ENCODE data around the gene DAPK2.

The DAPK2 gene

DNA sequence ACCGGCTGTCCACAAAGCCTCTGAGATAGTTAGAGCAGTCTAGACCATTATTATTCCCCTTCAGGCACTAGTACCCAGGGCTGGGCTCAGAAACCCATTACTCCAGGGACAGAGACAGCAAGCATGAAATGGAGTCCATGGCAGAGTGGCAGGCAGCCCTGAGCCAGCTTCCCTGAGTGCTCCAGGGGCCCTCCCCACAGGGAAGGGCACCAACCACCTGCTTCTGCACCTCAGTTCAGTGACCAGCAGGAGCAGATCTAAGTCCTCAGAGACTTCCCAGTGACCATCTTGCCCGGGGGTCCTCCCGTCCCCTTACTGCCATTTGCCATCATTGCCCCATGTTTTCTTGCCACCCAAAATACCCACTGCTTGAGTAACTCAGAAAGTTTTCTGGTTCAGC lies 62.0 kb downstream of the DAPK2 start:
- in situ Hi-C loops (cut with MboI; ENCODE audit: low pct_unique_long_range_greater_than_20kb, low sequenced_read_pairs), result no loop called here
- DNase-seq, result no peak

DNA sequence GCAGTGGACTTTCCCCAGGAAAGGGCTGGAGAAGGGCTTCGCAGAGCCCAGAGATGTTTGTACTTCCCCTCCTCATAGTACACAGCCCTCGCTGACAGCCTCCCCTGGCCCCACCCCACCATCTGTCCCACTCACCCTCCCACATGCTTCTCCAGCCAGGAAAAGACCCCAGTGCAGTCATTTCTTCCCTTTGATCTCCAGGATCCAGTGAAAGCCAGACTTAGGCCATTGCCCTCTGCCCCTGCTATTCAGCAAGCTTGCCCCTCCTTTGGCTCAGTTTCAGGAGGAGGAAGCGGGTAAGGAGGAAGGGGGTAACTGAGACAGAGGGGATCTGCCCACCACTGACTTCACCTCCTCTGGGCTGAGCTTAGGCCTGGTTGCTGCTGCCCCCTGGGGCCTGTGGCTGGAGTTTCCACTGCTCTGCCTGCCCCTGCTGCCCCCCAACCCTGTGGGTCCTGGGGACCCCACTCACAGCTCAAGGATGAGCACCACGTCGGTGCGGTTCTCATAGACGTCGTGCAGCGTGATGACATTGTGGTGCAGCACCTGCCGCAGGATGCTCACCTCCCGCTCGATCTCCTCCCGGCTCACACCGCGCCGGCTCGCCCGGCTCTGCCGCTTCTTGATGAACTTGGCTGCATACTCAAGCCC lies 63.1 kb downstream of the DAPK2 start:
- peak; percentile 66 for DNase-seq
- in situ Hi-C loops (cut with MboI; ENCODE audit: low pct_unique_long_range_greater_than_20kb, low sequenced_read_pairs), result no loop called here

DNA sequence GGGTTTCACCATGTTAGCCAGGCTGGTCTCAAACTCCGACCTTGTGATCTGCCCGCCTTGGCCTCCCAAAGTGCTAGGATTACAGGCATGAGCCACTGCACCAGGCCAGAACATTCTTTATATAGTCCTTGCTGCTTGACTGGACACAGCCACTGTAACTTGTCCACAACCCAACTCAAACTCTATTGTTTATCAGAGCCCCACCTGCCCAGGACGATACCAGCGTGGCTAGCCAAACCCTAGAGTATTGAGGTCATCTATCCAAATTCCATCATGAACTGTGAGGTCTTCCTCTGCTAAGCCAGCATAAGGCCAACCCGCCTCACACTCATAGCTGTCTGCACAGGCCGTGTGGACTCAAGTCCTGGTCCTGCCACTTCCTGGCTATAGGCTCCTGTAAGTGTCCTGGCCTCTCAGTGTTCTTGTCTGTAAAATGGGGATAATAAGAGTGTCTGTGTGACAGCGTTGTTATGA lies 63.9 kb downstream of the DAPK2 start:
- DNase-seq, result no peak
- in situ Hi-C loops (cut with MboI; ENCODE audit: low pct_unique_long_range_greater_than_20kb, low sequenced_read_pairs), result no loop called here

DNA sequence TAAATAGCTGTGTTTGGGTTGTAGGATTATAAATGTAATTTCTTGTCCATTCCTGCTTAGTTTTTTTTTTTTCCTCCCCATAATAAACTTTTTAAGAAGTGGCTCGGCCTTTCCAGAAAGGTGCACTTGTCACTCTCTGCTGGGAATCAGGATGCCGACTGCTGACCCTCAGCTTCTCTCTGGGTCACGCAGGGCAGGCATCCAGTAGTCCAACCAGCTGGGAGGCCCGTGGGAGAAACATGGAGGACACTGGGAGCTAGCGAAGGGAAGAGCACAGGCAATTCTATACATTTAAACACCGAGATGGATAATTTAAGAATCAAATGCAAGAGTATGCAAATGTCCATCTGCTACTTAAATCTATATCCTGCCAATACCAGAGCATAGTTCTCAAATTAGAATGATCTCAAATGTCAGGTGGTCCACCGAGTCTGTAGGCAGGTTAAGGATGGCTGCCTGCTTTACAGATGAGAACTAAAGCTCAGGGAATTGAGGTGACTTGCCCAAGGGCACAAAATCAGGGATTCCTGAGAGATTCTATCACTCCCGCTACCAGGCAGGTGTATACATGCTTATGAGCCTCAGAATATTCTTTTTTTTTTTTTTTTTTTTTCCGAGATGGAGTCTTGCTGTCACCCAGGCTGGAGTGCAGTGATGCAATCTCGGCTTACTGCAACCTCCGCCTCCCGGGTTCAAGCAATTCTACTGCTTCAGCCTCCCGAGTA lies 64.5 kb downstream of the DAPK2 start:
- in situ Hi-C loops (cut with MboI; ENCODE audit: low pct_unique_long_range_greater_than_20kb, low sequenced_read_pairs), result no loop called here
- no peak for DNase-seq

GRCh38 chr15:63979262-63979793 lies 67.0 kb downstream of the DAPK2 start:
- in situ Hi-C loops (cut with MboI; ENCODE audit: low pct_unique_long_range_greater_than_20kb, low sequenced_read_pairs), result no loop called here
- no peak for DNase-seq

DNA sequence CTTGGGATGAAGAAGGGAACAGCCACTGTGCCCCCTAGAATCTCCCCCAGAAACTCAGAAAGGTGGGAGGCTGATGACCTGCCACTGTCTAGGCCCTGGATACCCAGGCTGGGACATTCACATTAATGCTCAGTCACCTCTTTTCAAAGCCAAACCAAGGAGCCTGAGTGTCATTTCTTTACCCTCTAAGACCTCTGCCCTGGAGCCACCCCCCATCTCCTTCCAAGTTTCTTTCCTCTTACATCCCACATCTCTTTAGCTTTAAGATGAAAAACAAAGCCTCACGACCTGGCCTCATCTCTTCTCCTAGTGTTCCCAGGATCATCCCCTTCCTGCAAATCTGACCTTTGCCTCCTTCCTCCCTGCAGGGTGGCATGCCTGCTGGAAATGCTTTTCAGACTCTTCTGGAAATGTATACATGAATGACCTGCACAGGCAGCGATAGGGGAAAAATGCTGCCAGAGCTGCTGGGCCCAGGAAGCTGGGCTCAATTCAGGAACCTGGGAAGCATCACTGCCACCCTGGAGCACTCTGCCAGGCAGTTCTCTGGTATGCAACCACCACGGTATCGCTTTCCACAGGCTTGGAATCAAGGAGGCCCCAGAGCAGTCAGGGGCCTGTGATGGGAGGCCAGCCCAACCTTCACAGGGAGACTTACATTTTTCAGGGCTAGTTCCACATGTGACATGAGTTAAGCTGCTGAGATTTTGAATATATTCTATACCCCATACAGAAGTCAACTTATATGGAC lies 67.6 kb downstream of the DAPK2 start:
- in situ Hi-C loops (cut with MboI; ENCODE audit: low pct_unique_long_range_greater_than_20kb, low sequenced_read_pairs), result no loop called here
- no peak for DNase-seq

GRCh38 chr15:63977119-63977518 lies 69.2 kb downstream of the DAPK2 start:
- in situ Hi-C loops (cut with MboI; ENCODE audit: low pct_unique_long_range_greater_than_20kb, low sequenced_read_pairs), result no loop called here
- DNase-seq, result no peak

DNA sequence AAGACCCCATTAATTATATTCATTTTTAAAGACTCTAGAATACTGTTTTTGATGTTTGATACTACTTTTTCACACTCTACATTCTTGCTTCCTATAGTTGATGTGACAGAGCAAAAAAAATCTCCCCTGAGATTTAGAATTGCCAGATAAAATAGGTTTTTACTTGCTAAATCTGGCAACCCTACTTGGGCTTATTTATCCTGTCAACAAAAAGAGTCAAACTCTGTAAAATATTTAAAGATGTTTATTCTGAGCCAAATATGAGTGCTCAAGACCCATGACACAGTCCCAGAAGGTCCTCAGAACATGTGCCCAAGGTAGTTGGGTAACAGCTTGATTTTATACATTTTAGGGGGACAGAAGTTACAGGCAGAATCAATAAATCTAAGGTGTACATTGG lies 72.3 kb downstream of the DAPK2 start:
- DNase-seq, result no peak
- in situ Hi-C loops (cut with MboI; ENCODE audit: low pct_unique_long_range_greater_than_20kb, low sequenced_read_pairs), result no loop called here

- in situ Hi-C loops (cut with MboI; ENCODE audit: low pct_unique_long_range_greater_than_20kb, low sequenced_read_pairs), result no loop called here
- DNase-seq, result no peak
Measured at GRCh38 chr15:63973212-63974009, 72.9 kb downstream of the DAPK2 start.

- in situ Hi-C loops (cut with MboI; ENCODE audit: low pct_unique_long_range_greater_than_20kb, low sequenced_read_pairs), result no loop called here
- DNase-seq, result no peak
Measured at GRCh38 chr15:63972801-63973200, 73.5 kb downstream of the DAPK2 start.

- in situ Hi-C loops (cut with MboI; ENCODE audit: low pct_unique_long_range_greater_than_20kb, low sequenced_read_pairs), result no loop called here
- DNase-seq, result no peak
Measured at GRCh38 chr15:63971904-63972303, 74.4 kb downstream of the DAPK2 start.

DNA sequence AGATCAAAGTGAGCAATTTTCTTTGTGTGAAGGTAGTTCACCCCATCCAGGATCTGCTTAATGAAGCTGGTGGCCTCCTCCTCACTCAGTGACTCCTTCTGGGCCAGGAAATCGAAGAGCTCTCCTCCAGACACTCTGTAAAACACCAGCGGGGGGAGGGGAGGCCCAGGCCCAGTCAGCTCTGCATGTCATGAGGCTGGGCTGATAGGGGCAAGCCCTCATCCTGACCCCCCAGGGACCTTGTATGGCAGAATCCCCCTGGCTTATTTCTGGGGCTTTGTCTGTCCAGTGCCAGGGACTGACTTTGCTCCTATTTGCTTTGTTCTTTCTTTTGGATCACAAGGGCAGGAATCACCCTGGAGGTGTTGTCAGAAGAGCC lies 74.9 kb downstream of the DAPK2 start:
- no peak for DNase-seq

GRCh38 chr15:63970621-63971426 lies 75.5 kb downstream of the DAPK2 start:
- DNase-seq, result no peak
- in situ Hi-C loops (cut with MboI; ENCODE audit: low pct_unique_long_range_greater_than_20kb, low sequenced_read_pairs), result no loop called here

More for the DNA sequence above, 74.9 kb downstream of the DAPK2 start:
- in situ Hi-C loops (cut with MboI; ENCODE audit: low pct_unique_long_range_greater_than_20kb, low sequenced_read_pairs), result no loop called here

GRCh38 chr15:63969652-63970421 lies 76.4 kb downstream of the DAPK2 start:
- in situ Hi-C loops (cut with MboI; ENCODE audit: low pct_unique_long_range_greater_than_20kb, low sequenced_read_pairs), result no loop called here

GRCh38 chr15:63968700-63969099 lies 77.6 kb downstream of the DAPK2 start:
- DNase-seq, result no peak
- in situ Hi-C loops (cut with MboI; ENCODE audit: low pct_unique_long_range_greater_than_20kb, low sequenced_read_pairs), result no loop called here

More at GRCh38 chr15:63969652-63970421, 76.4 kb downstream of the DAPK2 start:
- DNase-seq, result no peak

- DNase-seq, result no peak
- in situ Hi-C loops (cut with MboI; ENCODE audit: low pct_unique_long_range_greater_than_20kb, low sequenced_read_pairs), result no loop called here
Measured at GRCh38 chr15:63968122-63968524, 78.2 kb downstream of the DAPK2 start.

DNA sequence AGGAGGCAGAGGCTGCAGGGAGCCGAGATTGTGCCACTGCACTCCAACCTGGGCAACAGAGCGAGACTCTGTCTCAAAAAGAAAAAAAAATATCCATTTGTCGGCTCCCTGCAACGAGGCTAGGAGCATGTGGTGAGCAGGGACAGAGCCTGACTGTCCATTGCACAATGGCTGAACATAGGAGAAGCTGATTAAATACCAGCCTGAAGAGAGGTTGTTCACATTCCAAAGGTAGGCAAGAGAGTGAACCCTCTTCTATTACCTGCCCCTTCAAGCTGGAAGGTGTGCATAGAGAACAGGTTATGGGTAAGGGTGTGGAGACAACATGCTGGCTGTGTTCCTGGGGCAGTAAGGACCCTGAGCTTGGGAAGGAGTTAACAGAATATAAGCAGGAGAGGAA lies 78.7 kb downstream of the DAPK2 start:
- in situ Hi-C loops (cut with MboI; ENCODE audit: low pct_unique_long_range_greater_than_20kb, low sequenced_read_pairs), result no loop called here
- DNase-seq, result no peak
